H1 (cell line): ENCODE data around the gene NECTIN3. TPM values are rescaled to one million over a fixed set of nuclear protein-coding genes. Genes with fewer than 3 reads are reported as not detected.

ENCODE experiments used
- CTCF ChIA-PET: fragments of 300-600 bp; sonication (Branson Sonifier 250); formaldehyde crosslinking; loops from one replicate; lab custom pipeline; 2021; ENCODE audit not compliant: partially characterized antibody; lab: Charles Lee
- POLR2A ChIA-PET: fragments of 300-600 bp; sonication (Branson Sonifier 250); formaldehyde crosslinking; loops from one replicate; lab custom pipeline; 2021; ENCODE audit warnings: inconsistent platforms; ENCODE audit not compliant: partially characterized antibody; lab: Charles Lee
- DNase-seq, 2 experiments: peaks; one replicate each; pipeline versions ENCODE4 v3.0.0 to v3.0.0-alpha.2; 2010 to 2022; ENCODE audit warnings: low spot score in 2 of 2, low read depth in 1 of 2, mixed read lengths in 1 of 2
- FAIRE-seq: peaks from 2 replicates; lab custom pipeline; 2011; peaks lifted over from hg19 to GRCh38; lab: Jason Lieb, UNC
- H2AFZ ChIP-seq: 2 replicates; pipeline ENCODE4 v1.8.1; 2012; ENCODE audit warnings: low read length, inconsistent platforms
- H2AK5ac ChIP-seq: 2 replicates; pipeline ENCODE4 v1.6.1; 2013; ENCODE audit warnings: low read depth, low read length
- H2BK120ac ChIP-seq: replicated peaks from 2 replicates; pipeline ENCODE3; 2013; ENCODE audit warnings: low read depth, low read length, inconsistent platforms
- H2BK12ac ChIP-seq: 2 replicates; pipeline ENCODE4 v1.6.1; 2013; ENCODE audit warnings: low read depth, low read length
- H2BK15ac ChIP-seq: 2 replicates; pipeline ENCODE4 v1.6.1; 2013; ENCODE audit warnings: low read length
- H2BK20ac ChIP-seq: 2 replicates; pipeline ENCODE4 v1.6.1; 2013; ENCODE audit warnings: low read length
- H2BK5ac ChIP-seq: 2 replicates; pipeline ENCODE4 v1.6.1; 2013; ENCODE audit warnings: low read depth, low read length
- H3K14ac ChIP-seq: 2 replicates; pipeline ENCODE4 v1.6.1; 2013; ENCODE audit warnings: inconsistent platforms; ENCODE audit not compliant: insufficient read length
- H3K18ac ChIP-seq: 2 replicates; pipeline ENCODE4 v1.6.1; 2013; ENCODE audit warnings: low read length; ENCODE audit errors: extremely low read depth
- H3K23ac ChIP-seq: 2 replicates; pipeline ENCODE4 v1.6.1; 2013; ENCODE audit warnings: inconsistent platforms; ENCODE audit not compliant: insufficient read length
- H3K23me2 ChIP-seq: 2 replicates; pipeline ENCODE4 v1.6.1; 2013; ENCODE audit warnings: low read depth, low read length
- H3K27ac ChIP-seq: 2 replicates; pipeline ENCODE4 v1.6.1; 2011; ENCODE audit warnings: low read depth, low read length, inconsistent platforms
- H3K27me3 ChIP-seq, 4 experiments: replicated peaks in 1 of 4; 1 replicate in 1 of 4; 2 replicates in 3 of 4; pipeline versions ENCODE4 v1.6.1 to v1.8.1; 2011 to 2013; ENCODE audit warnings: low read length in 3 of 4, mild to moderate bottlenecking in 3 of 4, inconsistent platforms in 2 of 4, mixed read lengths in 2 of 4, moderate library complexity in 1 of 4; ENCODE audit not compliant: control insufficient read depth in 3 of 4, insufficient read depth in 3 of 4; ENCODE audit errors: extremely low read depth in 1 of 4
- H3K36me3 ChIP-seq, 4 experiments: 2 replicates each; pipeline versions ENCODE4 v1.6.1 to v1.8.1; 2011 to 2013; ENCODE audit warnings: mild to moderate bottlenecking in 4 of 4, low read length in 3 of 4, moderate library complexity in 2 of 4, control low read depth in 1 of 4, inconsistent platforms in 1 of 4; ENCODE audit not compliant: insufficient read depth in 4 of 4, control insufficient read depth in 2 of 4
- H3K4ac ChIP-seq: replicated peaks from 2 replicates; pipeline ENCODE3; 2013; ENCODE audit warnings: low read length, low read depth, mixed read lengths, inconsistent platforms; ENCODE audit not compliant: insufficient read length
- H3K4me1 ChIP-seq, 4 experiments: replicated peaks in 1 of 4; 1 replicate in 1 of 4; 2 replicates in 3 of 4; pipeline versions ENCODE4 v1.6.1 to v1.8.1; 2011 to 2013; ENCODE audit warnings: low read length in 3 of 4, inconsistent platforms in 2 of 4, mixed read lengths in 1 of 4; ENCODE audit not compliant: insufficient read depth in 4 of 4, control insufficient read depth in 3 of 4
- H3K4me2 ChIP-seq, 2 experiments: 2 replicates each; pipeline versions ENCODE4 v1.6.1 to v1.8.1; 2011 to 2013; ENCODE audit warnings: low read depth in 2 of 2, low read length in 2 of 2, control low read depth in 1 of 2, inconsistent platforms in 1 of 2, mild to moderate bottlenecking in 1 of 2; ENCODE audit not compliant: insufficient read depth in 1 of 2
- H3K4me3 ChIP-seq, 4 experiments: fragments of 200-600, 300-600 bp in 1 of 4; sonication (generic), shearing (Covaris generic), sonication (Bioruptor Twin) in 1 of 4; 2 replicates each; pipeline versions ENCODE4 v1.5.1 to v1.8.1; 2011 to 2016; ENCODE audit warnings: low read length in 4 of 4, low read depth in 3 of 4, control low read depth in 2 of 4, inconsistent platforms in 2 of 4, mild to moderate bottlenecking in 2 of 4, mixed read lengths in 1 of 4, moderate library complexity in 1 of 4; ENCODE audit not compliant: insufficient read depth in 2 of 4; ENCODE audit errors: extremely low read depth in 1 of 4
- H3K56ac ChIP-seq: replicated peaks from 2 replicates; pipeline ENCODE3; 2013; ENCODE audit warnings: low read depth, mild to moderate bottlenecking, mixed read lengths, low read length, inconsistent platforms; ENCODE audit not compliant: insufficient read length
- H3K79me1 ChIP-seq: 2 replicates; pipeline ENCODE4 v1.6.1; 2013; ENCODE audit warnings: low read depth, low read length, control low read depth
- H3K79me2 ChIP-seq, 2 experiments: 2 replicates each; pipeline versions ENCODE4 v1.6.1 to v1.8.1; 2012 to 2013; ENCODE audit warnings: low read length in 2 of 2, mild to moderate bottlenecking in 2 of 2, inconsistent platforms in 1 of 2; ENCODE audit not compliant: insufficient read depth in 2 of 2, control insufficient read depth in 1 of 2
- H3K9ac ChIP-seq, 4 experiments: replicated peaks in 1 of 4; 1 replicate in 1 of 4; 2 replicates in 3 of 4; pipeline versions ENCODE4 v1.6.1 to v1.8.1; 2011 to 2013; ENCODE audit warnings: low read depth in 3 of 4, low read length in 3 of 4, control low read depth in 2 of 4, mild to moderate bottlenecking in 2 of 4, moderate library complexity in 2 of 4, inconsistent platforms in 1 of 4; ENCODE audit errors: extremely low read depth in 1 of 4
- H3K9me3 ChIP-seq, 2 experiments: 2 replicates each; pipeline versions ENCODE4 v1.6.1 to v1.8.1; 2012 to 2013; ENCODE audit warnings: mild to moderate bottlenecking in 2 of 2, moderate library complexity in 2 of 2, control low read depth in 1 of 2, inconsistent platforms in 1 of 2, low read depth in 1 of 2, low read length in 1 of 2, mixed read lengths in 1 of 2; ENCODE audit not compliant: insufficient read depth in 2 of 2
- H4K20me1 ChIP-seq, 2 experiments: replicated peaks in 1 of 2; 2 replicates each; pipeline versions ENCODE3 to v1.8.1; 2011 to 2013; ENCODE audit warnings: inconsistent platforms in 2 of 2, low read length in 2 of 2, mild to moderate bottlenecking in 1 of 2; ENCODE audit not compliant: insufficient read depth in 2 of 2, control insufficient read depth in 1 of 2
- H4K5ac ChIP-seq: 2 replicates; pipeline ENCODE4 v1.6.1; 2013; ENCODE audit warnings: low read length, low read depth, mixed read lengths, inconsistent platforms; ENCODE audit not compliant: insufficient read length
- H4K8ac ChIP-seq: 2 replicates; pipeline ENCODE4 v1.8.0; 2013; ENCODE audit warnings: mild to moderate bottlenecking, moderate library complexity, low read length, inconsistent platforms; ENCODE audit not compliant: insufficient read depth; ENCODE audit errors: extremely low read depth
- H4K91ac ChIP-seq: replicated peaks from 2 replicates; pipeline ENCODE3; 2013; ENCODE audit warnings: low read length, mixed read lengths, inconsistent platforms; ENCODE audit not compliant: insufficient read length
- BACH1 ChIP-seq: IDR thresholded peaks from 2 replicates; pipeline ENCODE4 v1.6.1; 2012; ENCODE audit warnings: low read length, improper control_type of control experiment
- EGR1 ChIP-seq: IDR thresholded peaks from 2 replicates; pipeline ENCODE4 v1.6.1; 2011; ENCODE audit warnings: low read depth, low read length, borderline replicate concordance
- HDAC2 ChIP-seq, 2 experiments: fragments of 300-600 bp in 1 of 2; sonication (generic) in 1 of 2; IDR thresholded peaks; 2 replicates each; pipeline ENCODE4 v1.6.1; 2011 to 2012; ENCODE audit warnings: low read depth in 2 of 2, low read length in 2 of 2, mild to moderate bottlenecking in 2 of 2, moderate library complexity in 2 of 2, borderline replicate concordance in 1 of 2, inconsistent platforms in 1 of 2
- JUND ChIP-seq: IDR thresholded peaks from 2 replicates; pipeline ENCODE4 v1.6.1; 2011; ENCODE audit warnings: mild to moderate bottlenecking, improper control_type of control experiment, low read length
- RNF2 ChIP-seq: fragments of 200-900, 300-1000 bp; sonication (generic); IDR thresholded peaks from 2 replicates; pipeline ENCODE4 v1.7.1; 2016; ENCODE audit warnings: borderline replicate concordance, low read depth, mild to moderate bottlenecking, antibody characterized with exemption, low read length; ENCODE audit not compliant: poor library complexity, severe bottlenecking; ENCODE audit errors: missing control alignments
- SIRT6 ChIP-seq: IDR thresholded peaks from one replicate; pipeline ENCODE4 v1.7.1; 2012; ENCODE audit warnings: low read length, inconsistent platforms
- WGBS, 2 experiments: shearing (Covaris generic) in 1 of 2; methylation state at CpG; one replicate each; pipeline versions ENCODE4 v1.1.6 to v1.1.7; 2013 to 2015; ENCODE audit warnings: low lambda C conversion rate in 2 of 2, mixed read lengths in 2 of 2, inconsistent platforms in 1 of 2, low coverage in 1 of 2, missing lambda C conversion rate in 1 of 2; ENCODE audit not compliant: insufficient replicate concordance in 2 of 2, insufficient coverage in 1 of 2, insufficient read length in 1 of 2; ENCODE audit errors: extremely low coverage in 1 of 2, missing lambda C conversion rate in 1 of 2; 5-methylcytosine and 5-hydroxymethylcytosine counted together
- polyA plus RNA-seq, 7 experiments: library from polyadenylated mRNA; depleted of rRNA in 3 of 7; stranded (reverse) in 5 of 7; unstranded in 2 of 7; fragments of >200 nt in 5 of 7; fragments of 200-250 nt in 2 of 7; gene quantifications; 1 replicate in 5 of 7; 2 replicates in 1 of 7; 4 replicates in 1 of 7; pipeline versions ENCODE4 v1.2.1 to v1.2.3, GENCODE V29; 2011 to 2013; ENCODE audit warnings: missing spikeins in 2 of 7, mixed read lengths in 2 of 7
- total RNA-seq: library from RNA; stranded (reverse); fragmentation: NEBNext Ultra II Directional; extraction: Animal tissue kit (Norgen Biotek cat#: 25700); gene quantifications from 2 replicates; pipeline ENCODE4 v1.2.1, GENCODE V29; 2021

The NECTIN3 gene
- total and polyA plus RNA-seq, 2 of the 8 experiments (the other 6 are each of a cell fraction or from before 2014, with no cell fraction given) = 13.6 to 50.6 TPM

- Histone ChIP-seq H3K14ac (no peak overlapping the region), H3K79me2 (no peaks in the 10 kb centered on the region; a peak in 1 of 4 replicates), H4K91ac (no peak overlapping the region), H3K9ac (no peak overlapping the region), H3K4ac (no peak overlapping the region), H4K5ac (no peak overlapping the region), H2BK15ac (no peak overlapping the region), H3K27me3 (no peaks in the 10 kb centered on the region), H2BK12ac (no peak overlapping the region), H3K79me1 (no peaks in the 10 kb centered on the region), H3K27ac (no peak overlapping the region), H4K8ac (no peak overlapping the region), H2AK5ac (no peak overlapping the region), H3K4me2 (no peak overlapping the region), H2AFZ (no peak overlapping the region), H3K23ac (no peak overlapping the region), H4K20me1 (no peaks in the 10 kb centered on the region), H3K4me3 (no peak overlapping the region), H3K9me3 (no peaks in the 10 kb centered on the region), H2BK20ac (no peak overlapping the region), H2BK120ac (no peak overlapping the region), H3K36me3 (peaks cover 0 to 31% (median 0%) of the 10 kb centered on the region in 4 experiments; a peak in 1 of 8 replicates), H2BK5ac (no peak overlapping the region), H3K18ac (no peak overlapping the region), H3K56ac (no peak overlapping the region), H3K4me1 (peaks cover 2 to 3% (median 3%) of the 10 kb centered on the region in 4 experiments; a peak in 4 of 7 replicates), H3K23me2 (no peaks in the 10 kb centered on the region)
- CTCF ChIA-PET = no interaction called here
- DNase-seq = no peak
- no peak for FAIRE-seq
- POLR2A ChIA-PET = no interaction called here
- 93% methylated on average over 1 of the region's 1 CpG; no CpG with 5 or more reads in 1 of the 2 experiments for WGBS, 2 experiments
- TF ChIP-seq RNF2 (no peak), JUND (no peak), EGR1 (no peak), SIRT6 (no peak), HDAC2 (IDR thresholded peaks at IDR 0.05; ENCODE audit: borderline replicate concordance in 1 of 2, low read depth in 2 of 2, low read length in 2 of 2) (no peak), BACH1 (no peak)
Observed at GRCh38 chr3:111130827-111131226, 59.2 kb downstream of the NECTIN3 start.
